GM21717 (cell line): Measurements from ENCODE around the gene SPRYD3.

Experiments
- ATAC-seq: cut with Tn5 transposase; IDR thresholded peaks from one replicate; pipeline ENCODE4 v1.9.1; 2021; ENCODE audit warnings: mild to moderate bottlenecking, moderate library complexity; ENCODE audit not compliant: unreplicated experiment

SPRYD3 gene

DNA sequence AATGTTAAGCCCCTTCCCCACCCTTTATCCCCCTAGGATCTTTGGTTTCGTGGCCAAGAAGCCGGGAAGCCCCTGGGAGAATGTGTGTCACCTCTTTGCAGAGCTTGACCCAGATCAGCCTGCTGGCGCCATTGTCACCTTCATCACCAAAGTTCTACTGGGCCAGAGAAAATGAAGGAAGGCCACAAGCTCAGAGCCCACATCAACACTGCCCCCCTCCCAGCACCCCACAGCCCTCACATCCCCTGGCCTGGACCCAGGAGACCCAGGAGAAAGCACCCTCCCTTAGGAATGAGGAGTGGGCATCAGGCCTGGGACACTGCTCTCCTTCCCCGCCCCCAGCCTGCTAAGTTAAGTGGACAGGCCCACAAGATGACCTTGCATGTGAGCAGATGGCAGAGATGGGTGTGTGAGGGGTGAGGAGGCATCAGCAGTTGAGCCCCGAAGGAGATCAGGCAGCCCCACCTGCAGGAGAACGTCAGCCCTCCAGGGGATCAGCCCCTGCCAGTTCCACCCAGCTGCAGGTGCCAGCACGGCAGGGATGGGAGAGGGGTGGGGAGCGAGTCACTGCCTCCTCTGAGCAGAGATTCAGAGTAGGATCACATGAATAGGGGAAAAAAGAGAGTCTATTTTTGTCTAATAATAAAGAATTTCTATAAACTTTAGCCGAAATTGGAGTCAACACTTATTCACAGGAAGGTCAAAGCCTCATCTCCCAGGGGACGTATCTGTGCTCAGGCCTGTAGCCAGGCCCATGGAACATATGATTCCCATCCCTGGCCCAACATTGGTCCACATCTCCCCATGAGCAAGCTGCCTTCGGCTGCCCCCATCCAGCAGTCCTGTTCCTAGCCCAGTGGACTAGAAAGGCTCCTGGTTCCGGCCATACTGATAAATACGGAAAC, 15.2 kb downstream of the SPRYD3 start:
- ATAC-seq = no peak

DNA sequence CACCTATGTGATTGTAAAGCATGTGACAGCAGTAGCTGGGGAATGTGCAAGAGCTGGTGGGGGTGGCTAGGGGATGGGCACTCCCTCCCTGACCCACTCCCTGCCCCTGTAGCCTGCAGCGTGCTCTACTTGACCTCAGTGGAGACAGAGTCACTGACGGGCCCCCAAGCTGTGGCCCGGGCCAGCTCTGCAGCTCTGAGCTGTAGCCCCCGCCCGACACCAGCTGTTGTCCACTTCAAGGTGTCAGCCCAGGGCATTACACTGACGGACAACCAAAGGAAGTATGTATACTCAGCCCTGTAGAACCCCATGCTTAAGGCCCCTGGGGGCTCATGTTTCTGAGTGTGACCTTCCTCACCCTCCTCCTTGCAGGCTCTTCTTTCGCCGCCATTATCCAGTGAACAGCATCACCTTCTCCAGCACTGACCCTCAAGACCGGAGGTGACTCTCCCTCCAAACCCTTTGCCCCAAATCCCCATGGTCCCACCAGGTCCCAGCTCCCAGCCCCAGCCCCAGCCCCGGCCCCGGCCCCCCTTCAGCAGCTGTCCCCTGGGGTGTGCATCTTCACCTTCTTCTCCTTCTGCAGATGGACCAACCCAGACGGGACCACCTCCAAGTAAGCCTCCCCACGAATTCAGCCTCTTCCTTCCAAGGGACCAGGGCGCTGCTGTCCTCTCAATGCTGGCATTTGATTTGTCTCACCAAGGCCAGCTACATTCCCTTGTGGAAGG, 16.0 kb downstream of the SPRYD3 start:
- no peak for ATAC-seq

DNA sequence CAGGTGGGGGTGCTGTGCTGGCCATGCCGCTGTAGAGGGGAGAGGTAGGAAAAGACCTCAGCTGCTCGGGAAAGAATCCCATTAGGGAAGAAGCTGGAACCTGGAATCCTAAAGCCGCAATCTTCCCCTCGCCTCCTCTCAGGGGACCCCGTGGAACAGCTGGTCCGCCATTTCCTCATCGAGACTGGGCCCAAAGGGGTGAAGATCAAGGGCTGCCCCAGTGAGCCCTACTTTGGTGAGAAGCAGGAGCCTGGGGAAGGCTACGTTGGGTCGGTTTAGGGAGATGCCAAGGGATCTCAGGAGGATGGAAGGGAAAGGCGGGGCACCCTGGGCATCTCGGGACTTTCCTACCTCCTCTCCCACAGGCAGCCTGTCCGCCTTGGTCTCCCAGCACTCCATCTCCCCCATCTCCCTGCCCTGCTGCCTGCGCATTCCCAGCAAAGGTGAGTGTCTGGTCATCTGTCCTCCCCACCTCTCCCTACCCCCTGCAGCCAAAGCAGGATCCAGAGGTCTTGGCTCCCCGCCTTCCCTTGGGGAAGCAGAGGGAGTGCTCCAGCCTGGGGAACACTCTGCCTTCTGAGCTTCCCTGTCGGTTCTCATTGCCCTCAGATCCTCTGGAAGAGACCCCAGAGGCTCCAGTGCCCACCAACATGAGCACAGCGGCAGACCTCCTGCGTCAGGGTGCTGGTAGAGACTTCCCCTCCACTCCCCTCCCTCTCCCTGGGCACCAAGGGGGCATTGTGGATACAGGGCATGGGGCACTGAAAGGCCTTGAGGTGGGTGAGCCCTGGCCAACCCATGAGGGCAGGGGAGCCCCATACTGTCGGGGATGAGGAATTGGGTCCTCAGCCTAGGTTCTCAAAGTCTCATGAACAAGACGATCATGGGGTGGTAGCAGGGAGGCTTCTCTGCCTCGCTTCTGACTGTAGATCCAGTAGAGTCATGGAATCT, 16.9 kb downstream of the SPRYD3 start:
- no peak for ATAC-seq

DNA sequence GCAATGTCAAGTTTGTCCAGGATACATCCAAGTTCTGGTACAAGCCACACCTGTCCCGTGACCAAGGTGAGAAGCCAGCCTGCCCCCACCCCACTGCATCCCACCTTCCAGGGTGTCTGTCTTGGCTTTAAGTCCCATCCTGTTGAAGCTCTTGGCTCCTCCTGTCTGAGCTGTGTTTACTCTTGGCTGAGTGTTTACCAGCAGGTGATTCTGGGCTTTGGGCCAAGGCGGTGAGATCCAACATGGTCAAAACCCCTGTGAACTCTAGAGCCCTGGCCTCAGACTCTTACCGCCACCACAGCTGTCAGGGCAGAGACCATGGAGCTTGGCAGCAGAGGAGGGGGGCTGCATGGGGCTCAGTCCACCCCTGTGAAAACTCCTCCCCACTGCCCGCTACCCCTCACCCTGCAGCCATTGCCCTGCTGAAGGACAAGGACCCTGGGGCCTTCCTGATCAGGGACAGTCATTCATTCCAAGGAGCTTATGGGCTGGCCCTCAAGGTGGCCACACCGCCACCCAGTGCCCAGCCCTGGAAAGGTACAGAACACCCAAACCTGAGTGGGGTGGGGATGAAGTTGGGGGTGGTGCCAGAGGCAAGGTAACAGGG, 17.7 kb downstream of the SPRYD3 start:
- ATAC-seq = no peak

DNA sequence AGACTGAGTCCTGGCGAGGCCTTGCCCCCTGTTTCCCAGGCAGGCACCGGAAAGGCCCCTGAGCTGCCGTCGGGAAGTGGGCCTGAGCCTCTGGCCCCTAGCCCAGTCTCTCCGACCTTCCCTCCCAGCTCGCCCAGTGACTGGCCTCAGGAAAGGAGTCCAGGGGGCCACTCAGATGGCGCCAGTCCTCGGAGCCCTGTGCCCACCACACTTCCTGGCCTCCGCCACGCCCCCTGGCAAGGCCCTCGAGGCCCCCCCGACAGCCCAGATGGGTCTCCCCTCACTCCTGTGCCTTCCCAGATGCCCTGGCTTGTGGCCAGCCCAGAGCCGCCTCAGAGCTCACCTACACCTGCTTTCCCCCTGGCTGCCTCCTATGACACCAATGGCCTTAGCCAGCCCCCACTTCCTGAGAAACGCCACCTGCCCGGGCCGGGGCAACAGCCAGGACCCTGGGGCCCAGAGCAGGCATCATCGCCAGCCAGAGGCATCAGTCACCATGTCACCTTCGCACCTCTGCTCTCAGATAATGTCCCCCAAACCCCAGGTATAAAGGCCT, 18.4 kb downstream of the SPRYD3 start:
- no peak for ATAC-seq

DNA sequence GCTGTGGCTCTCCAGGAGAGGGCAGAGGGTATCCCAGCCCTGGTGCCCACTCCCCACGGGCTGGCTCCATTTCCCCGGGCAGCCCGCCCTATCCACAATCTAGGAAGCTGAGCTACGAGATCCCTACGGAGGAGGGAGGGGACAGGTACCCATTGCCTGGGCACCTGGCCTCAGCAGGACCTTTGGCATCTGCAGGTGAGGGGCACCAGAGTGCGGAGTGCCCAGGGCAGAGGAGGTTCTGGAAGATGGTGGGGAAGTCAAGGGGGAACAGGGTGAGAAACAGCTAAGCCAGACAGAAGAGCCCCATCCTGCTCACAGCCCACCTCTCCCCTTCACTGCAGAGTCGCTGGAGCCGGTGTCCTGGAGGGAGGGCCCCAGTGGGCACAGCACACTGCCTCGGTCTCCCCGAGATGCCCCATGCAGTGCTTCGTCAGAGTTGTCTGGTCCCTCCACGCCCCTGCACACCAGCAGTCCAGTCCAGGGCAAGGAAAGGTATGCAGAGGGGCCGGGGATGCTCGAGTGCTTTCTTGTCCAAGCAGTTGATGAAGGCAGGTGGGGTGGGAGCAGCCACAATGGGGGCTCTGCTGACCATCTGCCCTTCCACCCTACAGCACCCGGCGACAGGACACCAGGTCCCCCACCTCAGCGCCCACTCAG, 19.0 kb downstream of the SPRYD3 start:
- ATAC-seq = no peak

DNA sequence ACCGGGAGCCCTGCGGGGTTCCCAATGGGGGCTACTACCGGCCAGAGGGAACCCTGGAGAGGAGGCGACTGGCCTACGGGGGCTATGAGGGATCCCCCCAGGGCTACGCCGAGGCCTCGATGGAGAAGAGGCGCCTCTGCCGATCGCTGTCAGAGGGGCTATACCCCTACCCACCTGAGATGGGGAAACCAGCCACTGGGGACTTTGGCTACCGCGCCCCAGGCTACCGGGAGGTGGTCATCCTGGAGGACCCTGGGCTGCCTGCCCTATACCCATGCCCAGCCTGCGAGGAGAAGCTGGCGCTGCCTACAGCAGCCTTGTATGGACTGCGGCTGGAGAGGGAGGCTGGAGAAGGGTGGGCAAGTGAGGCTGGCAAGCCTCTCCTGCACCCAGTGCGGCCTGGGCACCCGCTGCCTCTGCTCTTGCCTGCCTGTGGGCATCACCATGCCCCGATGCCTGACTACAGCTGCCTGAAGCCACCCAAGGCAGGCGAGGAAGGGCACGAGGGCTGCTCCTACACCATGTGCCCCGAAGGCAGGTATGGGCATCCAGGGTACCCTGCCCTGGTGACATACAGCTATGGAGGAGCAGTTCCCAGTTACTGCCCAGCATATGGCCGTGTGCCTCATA, 19.6 kb downstream of the SPRYD3 start:
- ATAC-seq = no peak

DNA sequence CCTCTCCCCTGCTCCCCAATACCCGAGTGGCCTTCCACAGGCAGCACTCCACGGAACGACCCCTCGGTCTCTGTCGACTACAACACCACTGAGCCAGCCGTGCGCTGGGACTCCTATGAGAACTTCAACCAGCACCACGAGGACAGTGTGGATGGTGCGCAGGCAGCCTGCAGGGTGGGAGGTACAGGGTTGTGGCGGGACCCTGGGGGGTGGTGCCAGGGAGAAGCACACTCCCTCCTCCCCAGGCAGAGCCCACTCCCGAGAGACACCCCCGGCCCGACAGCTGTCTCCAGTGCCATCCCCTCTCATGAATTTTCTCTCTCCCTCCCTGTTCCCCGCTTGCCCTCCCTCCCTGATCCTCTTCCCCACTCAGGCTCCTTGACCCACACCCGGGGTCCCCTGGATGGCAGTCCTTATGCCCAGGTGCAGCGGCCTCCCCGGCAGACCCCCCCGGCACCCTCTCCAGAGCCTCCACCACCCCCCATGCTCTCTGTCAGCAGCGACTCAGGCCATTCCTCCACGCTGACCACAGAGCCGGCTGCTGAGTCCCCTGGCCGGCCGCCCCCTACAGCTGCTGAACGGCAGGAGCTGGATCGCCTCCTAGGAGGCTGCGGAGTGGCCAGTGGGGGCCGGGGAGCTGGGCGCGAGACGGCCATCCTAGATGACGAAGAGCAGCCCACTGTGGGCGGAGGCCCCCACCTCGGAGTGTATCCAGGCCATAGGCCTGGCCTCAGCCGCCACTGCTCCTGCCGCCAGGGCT, 20.3 kb downstream of the SPRYD3 start:
- no peak for ATAC-seq

DNA sequence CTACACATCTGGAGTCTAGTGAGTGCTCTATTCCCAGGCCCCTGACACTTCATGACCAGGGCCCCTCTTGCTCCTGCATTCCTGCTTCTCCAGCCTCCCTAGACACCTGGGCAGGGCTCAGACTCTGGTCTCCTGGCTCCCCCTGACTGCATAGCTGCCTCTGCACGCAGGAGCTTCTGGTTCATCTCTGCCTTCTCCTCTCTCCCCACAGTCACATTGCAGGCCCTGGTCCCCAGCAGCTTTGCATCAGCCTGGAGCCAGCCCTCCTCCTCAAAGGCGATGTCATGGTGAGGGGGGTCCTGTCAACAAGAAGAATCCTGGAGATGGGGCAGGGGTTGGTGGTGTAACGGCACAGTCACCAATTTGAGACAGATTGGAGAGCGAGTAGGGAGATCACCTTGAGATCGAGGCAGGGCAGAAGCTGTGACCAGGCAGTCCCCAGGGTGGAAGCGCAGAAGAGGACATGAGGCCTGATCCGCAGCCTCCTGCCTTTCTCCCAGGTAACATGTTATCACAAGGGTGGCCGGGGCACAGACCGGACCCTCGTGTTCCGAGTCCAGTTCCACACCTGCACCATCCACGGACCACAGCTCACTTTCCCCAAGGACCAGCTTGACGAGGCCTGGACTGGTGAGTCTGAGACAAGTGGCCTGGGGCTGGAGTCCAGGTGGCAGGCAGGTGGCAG, 21.2 kb downstream of the SPRYD3 start:
- ATAC-seq = no peak

DNA sequence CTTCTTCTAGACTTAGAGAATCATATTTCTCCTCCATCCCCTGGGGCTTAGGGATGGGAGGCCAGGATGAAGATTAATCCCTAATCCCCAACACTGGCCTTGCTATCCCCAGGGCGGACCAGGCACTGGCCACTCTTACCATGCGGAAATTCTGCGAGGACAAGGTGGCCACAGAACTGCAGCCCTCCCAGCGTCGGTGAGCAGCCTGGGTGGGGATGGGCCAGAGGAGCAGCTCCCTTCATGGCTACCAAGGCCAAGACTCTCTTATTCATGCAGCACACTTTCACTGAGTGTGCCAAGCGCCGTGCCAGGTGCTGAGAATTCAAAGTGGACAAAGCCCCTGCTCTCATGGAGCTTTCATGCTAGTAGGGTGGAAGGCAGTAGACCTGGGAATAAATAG, 22.3 kb downstream of the SPRYD3 start:
- no peak for ATAC-seq

DNA sequence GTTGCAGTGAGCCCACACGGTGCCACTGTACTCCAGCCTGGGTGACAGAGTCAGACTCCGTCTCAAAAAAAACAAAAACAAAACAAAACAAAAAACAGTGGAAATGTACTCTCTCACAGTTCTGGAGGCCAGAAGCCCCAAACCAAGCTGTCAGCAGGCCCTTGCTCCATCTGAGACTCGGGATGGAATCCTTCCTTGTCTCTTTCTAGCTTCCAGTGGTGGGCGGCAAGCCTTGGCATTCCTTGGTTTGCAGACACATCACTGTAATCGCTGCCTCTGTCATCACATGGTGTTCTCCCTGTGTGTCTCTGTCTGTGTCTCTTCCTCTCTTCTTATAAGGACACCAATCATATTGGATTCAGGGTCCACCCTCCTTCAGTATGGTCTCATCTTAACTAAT, 22.9 kb downstream of the SPRYD3 start:
- no peak for ATAC-seq

DNA sequence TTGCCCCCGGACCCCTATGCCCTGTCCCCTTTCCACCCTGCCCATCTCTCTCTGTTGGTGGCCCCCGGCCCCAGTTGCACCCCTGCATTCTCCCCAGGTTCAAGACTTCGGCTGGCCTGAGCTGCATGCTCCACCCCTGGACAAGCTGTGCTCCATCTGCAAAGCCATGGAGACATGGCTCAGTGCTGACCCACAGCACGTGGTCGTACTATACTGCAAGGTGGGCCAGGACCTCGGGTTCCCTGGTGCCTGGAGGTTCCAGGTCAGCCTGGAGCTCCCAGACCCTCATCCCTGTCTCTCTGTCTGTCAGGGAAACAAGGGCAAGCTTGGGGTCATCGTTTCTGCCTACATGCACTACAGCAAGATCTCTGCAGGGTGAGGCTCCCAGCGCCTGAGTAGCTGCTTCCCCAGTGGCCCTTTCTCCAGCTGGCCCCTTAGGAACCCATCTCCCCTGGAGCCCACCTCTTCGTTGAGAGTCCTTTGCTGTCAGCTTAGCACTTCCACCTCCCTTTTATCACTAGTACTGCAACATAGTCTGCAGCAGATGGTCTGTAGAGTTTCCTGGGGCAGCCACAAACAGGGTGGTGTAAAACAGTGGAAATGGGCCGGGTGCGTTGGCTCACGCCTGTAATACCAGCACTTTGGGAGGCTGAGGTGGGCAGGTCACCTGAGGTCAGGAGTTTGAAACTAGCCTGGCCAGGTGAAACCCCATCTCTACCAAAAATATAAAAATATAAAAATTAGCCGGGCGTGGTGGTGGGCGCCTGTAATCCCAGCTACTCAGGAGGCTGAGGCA, 23.5 kb downstream of the SPRYD3 start:
- ATAC-seq = no peak

DNA sequence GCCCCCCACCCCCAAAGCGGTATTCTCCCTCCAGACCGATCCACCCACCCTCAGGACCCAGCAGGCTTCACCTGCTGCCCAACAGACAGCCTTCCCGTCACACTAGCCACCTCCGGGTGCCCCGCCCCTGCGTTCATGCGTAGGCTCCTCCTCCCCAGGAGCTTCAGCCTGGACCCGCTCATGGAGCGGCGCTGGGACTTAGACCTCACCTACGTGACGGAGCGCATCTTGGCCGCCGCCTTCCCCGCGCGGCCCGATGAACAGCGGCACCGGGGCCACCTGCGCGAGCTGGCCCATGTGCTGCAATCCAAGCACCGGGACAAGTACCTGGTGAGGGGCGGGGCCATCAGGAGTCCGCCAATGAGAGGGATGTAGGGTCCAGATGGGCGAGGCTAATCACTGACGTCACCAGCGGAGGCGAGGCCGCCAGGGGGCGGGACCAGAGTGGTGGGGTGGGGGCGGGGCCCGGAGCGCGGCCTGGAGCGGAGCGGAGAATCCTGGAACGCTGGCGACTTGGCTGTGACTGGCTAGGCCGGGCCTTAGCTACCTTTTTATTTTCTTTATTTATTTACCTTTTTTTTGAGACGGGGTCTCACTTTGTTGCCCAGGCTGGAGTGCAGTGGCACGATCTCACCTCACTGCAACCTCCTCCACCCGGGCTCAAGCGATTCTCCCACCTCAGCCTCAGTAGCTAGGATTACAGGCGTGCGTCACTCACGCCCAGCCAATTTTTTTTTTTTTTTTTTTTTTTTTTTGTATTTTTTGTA, 24.9 kb downstream of the SPRYD3 start:
- ATAC-seq = peak; percentile 78

DNA sequence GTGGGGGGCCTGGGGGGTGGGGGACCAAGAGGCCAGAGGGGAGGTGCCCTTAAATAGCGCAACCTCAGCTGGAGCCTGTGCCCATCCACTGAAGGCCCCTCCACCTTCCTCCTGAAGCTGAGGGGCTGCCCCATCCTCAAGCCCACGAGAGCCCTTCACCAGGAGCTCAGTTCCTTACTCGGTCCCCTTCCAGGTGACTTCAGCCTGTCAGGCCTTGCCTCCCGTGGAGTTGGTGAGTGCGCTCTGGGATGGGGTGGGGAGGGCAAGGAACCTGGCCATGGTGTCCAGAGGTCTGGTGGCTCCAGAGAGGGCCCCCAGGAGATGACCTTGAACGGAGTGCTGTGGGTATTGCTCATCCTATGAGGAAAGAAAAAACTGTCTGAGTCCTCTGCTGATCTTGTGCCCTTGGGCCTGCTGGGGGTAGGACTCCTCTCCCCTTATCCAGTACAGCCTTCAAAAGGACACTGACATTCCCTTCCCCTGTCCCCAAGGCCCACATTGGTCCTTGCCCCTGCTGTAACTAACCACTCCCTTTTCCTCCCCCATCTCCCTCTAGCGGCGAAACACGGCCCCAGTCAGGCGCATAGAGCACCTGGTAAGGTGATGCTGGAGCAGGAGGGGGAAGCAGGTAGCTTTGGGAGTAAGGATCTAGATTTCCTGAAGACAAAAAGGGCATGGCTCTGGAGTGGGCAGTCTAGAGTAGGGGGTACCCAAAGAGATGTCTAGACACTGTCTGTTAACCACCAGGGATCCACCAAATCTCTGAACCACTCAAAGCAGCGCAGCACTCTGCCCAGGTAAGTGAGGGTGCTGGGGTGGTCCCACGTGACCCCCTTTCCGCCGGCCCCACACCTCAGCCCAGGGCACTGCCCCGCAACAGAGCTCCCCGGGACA, 25.7 kb downstream of the SPRYD3 start:
- no peak for ATAC-seq

DNA sequence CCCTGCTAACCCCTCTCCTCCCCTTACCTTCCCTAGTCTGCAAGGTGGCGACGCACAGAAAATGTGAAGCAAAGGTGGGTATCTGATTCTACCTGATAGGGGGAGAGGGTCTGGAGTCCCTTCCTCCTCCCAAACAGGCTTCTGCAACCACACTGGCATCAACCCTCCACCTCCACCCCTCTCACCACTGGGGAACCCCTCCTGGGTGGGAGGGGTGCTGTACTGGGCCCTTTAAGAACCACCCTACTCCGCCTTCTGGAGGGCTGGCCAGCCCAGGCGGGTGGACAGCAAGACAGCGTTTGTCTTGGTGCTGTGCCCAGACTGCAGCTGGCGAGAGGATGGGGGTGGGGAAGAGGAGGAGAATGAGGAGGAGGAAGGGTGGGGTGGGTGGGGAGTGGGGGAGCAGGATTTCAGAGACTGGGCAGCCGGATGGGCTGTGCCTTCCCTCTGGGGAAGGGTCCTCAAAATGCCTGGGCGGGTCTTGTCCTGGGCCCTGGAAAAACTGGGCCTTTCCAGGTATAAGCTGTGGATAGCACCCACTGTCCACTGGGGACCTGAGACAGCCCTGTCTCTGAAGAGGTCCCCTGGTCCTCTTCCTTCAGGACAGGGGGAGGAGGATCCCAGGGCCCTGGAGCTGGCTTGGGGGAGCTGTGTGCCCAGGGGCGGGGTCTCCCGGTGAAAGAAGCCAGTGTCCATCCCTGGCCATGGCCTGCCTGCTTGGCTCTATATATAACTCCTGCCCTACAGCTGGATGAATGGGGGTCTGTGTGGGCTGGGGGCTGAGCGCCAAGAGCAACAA, 26.6 kb downstream of the SPRYD3 start:
- no peak for ATAC-seq
